PC-3 (cell line): Measurements from ENCODE around the gene DIMT1. TPM values are rescaled to one million over a fixed set of nuclear protein-coding genes. Genes with fewer than 3 reads are reported as not detected.

Source experiments
- ATAC-seq: fragments of 200-7000 bp; cut with Tn5 transposase; 2 replicates; pipeline ENCODE4 v1.9.1; 2020; ENCODE audit warnings: mild to moderate bottlenecking, moderate library complexity
- BruUV-seq: library from RNA; stranded (reverse); fragments of 400-500 nt; replicated peaks from 2 replicates; lab custom pipeline; 2021; lab: Mats Ljungman, UMichigan
- CTCF ChIA-PET: fragments of 300-600 bp; sonication (Branson Sonifier 250); formaldehyde crosslinking; loops from one replicate; lab custom pipeline; 2022; ENCODE audit warnings: antibody characterized with exemption; lab: Charles Lee
- POLR2A ChIA-PET: fragments of 300-600 bp; sonication (Branson Sonifier 250); formaldehyde crosslinking; loops from one replicate; lab custom pipeline; 2022; ENCODE audit warnings: antibody characterized with exemption; ENCODE audit not compliant: unreplicated experiment; lab: Charles Lee
- DNase-seq: peaks from one replicate; pipeline ENCODE4 v3.0.0-alpha.2; 2015
- H2AFZ ChIP-seq: fragments of 300-600 bp; sonication (generic); 2 replicates; pipeline ENCODE4 v1.6.0; 2016; ENCODE audit warnings: antibody characterized with exemption, low read length
- H3F3A ChIP-seq: fragments of 300-600 bp; sonication (generic); one replicate; pipeline ENCODE4 v1.6.0; 2017; ENCODE audit warnings: antibody characterized with exemption, low read length, control low read depth, mild to moderate bottlenecking; ENCODE audit not compliant: unreplicated experiment
- H3K27ac ChIP-seq: fragments of 300-600 bp; sonication (generic); 2 replicates; pipeline ENCODE4 v1.5.1; 2016; ENCODE audit warnings: mild to moderate bottlenecking, low read length
- H3K27me3 ChIP-seq: fragments of 300-600 bp; sonication (generic); 2 replicates; pipeline ENCODE4 v1.6.1; 2016; ENCODE audit warnings: low read length, mixed read lengths
- H3K36me3 ChIP-seq: fragments of 300-600 bp; sonication (generic); 2 replicates; pipeline ENCODE4 v1.6.1; 2016; ENCODE audit warnings: low read depth, mixed run types, low read length, mixed read lengths
- H3K4me1 ChIP-seq: fragments of 300-600 bp; sonication (generic); 2 replicates; pipeline ENCODE4 v1.5.1; 2016; ENCODE audit warnings: low read length; ENCODE audit not compliant: insufficient read depth
- H3K4me2 ChIP-seq: fragments of 300-600 bp; sonication (generic); 2 replicates; pipeline ENCODE4 v1.6.0; 2016; ENCODE audit warnings: low read length
- H3K4me3 ChIP-seq: fragments of 300-600 bp; sonication (generic); 2 replicates; pipeline ENCODE4 v1.5.1; 2016; ENCODE audit warnings: mild to moderate bottlenecking, low read length, mixed read lengths
- H3K79me2 ChIP-seq: fragments of 300-600 bp; sonication (generic); 2 replicates; pipeline ENCODE4 v1.6.1; 2017; ENCODE audit warnings: low read length, mixed read lengths
- H3K9ac ChIP-seq: fragments of 300-600 bp; sonication (generic); 2 replicates; pipeline ENCODE4 v1.6.0; 2016; ENCODE audit warnings: mild to moderate bottlenecking, low read length
- H3K9me2 ChIP-seq: fragments of 300-600 bp; sonication (generic); replicated peaks from 2 replicates; pipeline ENCODE4 v1.6.1; 2016; ENCODE audit warnings: mixed run types, low read length, mixed read lengths
- H3K9me3 ChIP-seq: fragments of 300-600 bp; sonication (generic); 2 replicates; pipeline ENCODE4 v1.6.1; 2016; ENCODE audit warnings: low read length, mixed read lengths
- H4K20me1 ChIP-seq: fragments of 300-600 bp; sonication (generic); 2 replicates; pipeline ENCODE4 v1.6.1; 2016; ENCODE audit warnings: low read length, mixed read lengths
- EZH2 ChIP-seq: fragments of 300-600 bp; sonication (generic); IDR thresholded peaks from one replicate; pipeline ENCODE4 v1.6.1; 2017; ENCODE audit warnings: antibody characterized with exemption, mild to moderate bottlenecking, low read length; ENCODE audit not compliant: unreplicated experiment
- EZH2phosphoT487 ChIP-seq: fragments of 300-600 bp; sonication (generic); IDR thresholded peaks from 2 replicates; pipeline ENCODE4 v1.6.1; 2018; ENCODE audit warnings: mild to moderate bottlenecking, antibody characterized with exemption, low read length, borderline replicate concordance
- intact Hi-C: fragments of 100-400 bp; cut with micrococcal nuclease; formaldehyde crosslinking; loops from 2 replicates; pipeline ENCODE4 v1.9.0; 2023
- total RNA-seq: library from RNA; depleted of rRNA; stranded (reverse); fragments of >200 nt; gene quantifications from 2 replicates; pipeline ENCODE4 v1.2.3, GENCODE V29; 2014
- TF ChIP-seq, protein P1 (sequence below): fragments of 300-600 bp; sonication (generic); conservative IDR thresholded peaks from 2 replicates; pipeline ENCODE4 v1.5.1; 2017; ENCODE audit warnings: antibody characterized with exemption, low read depth, mild to moderate bottlenecking, low read length

DIMT1 gene
- total RNA-seq, 1 experiment from 2014 or later, result 59.8 TPM

DNA sequence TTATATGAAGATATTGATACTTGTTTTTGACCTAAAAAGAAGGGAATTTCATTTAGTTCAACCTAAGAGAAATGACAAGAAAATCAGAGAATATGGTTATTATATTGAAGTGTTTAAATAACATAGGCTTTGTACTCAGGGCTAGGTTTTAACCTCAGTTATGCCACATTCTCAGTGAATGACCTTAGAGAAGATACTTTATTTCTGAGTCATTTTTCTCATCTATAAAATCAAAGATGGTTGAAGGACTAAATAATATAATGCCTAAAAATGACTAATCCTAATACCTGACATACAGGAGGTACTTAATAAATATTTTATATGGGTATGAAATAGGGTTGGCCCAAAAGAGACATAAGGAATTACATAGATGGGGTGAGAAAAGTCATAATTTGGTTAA lies 32.3 kb downstream of the DIMT1 start:
- H3K4me3 ChIP-seq, result no peak overlapping the region
- no peaks in the 10 kb centered on the region for H3K79me2 ChIP-seq
- 0 out of 2 replicates have a peak, but pooled peaks cover 8% of the 10 kb centered on the region for H3K36me3 ChIP-seq
- H3K9me2 ChIP-seq, result no peaks in the 10 kb centered on the region
- no TSS peak for BruUV-seq
- no peak overlapping the region for H3K27ac ChIP-seq
- POLR2A ChIA-PET, result no interaction called here
- no peaks in the 10 kb centered on the region for H3K27me3 ChIP-seq
- peak; percentile 56 for ATAC-seq
- no peaks in the 10 kb centered on the region for H4K20me1 ChIP-seq
- TF ChIP-seq EZH2, result no peak
- TF ChIP-seq EZH2phosphoT487, result no peak
- TF ChIP-seq, protein P1, sequence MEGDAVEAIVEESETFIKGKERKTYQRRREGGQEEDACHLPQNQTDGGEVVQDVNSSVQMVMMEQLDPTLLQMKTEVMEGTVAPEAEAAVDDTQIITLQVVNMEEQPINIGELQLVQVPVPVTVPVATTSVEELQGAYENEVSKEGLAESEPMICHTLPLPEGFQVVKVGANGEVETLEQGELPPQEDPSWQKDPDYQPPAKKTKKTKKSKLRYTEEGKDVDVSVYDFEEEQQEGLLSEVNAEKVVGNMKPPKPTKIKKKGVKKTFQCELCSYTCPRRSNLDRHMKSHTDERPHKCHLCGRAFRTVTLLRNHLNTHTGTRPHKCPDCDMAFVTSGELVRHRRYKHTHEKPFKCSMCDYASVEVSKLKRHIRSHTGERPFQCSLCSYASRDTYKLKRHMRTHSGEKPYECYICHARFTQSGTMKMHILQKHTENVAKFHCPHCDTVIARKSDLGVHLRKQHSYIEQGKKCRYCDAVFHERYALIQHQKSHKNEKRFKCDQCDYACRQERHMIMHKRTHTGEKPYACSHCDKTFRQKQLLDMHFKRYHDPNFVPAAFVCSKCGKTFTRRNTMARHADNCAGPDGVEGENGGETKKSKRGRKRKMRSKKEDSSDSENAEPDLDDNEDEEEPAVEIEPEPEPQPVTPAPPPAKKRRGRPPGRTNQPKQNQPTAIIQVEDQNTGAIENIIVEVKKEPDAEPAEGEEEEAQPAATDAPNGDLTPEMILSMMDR, result no peak
- H2AFZ ChIP-seq, result no peak overlapping the region
- H3F3A ChIP-seq, result no peaks in the 10 kb centered on the region
- no peak overlapping the region for H3K4me2 ChIP-seq
- intact Hi-C loops, result no loop called here
- no peak overlapping the region for H3K9ac ChIP-seq
- CTCF ChIA-PET, result no interaction called here
- peaks cover 22% of the 10 kb centered on the region for H3K4me1 ChIP-seq
- H3K9me3 ChIP-seq, result no peaks in the 10 kb centered on the region
- DNase-seq, result peak; percentile 31

DNA sequence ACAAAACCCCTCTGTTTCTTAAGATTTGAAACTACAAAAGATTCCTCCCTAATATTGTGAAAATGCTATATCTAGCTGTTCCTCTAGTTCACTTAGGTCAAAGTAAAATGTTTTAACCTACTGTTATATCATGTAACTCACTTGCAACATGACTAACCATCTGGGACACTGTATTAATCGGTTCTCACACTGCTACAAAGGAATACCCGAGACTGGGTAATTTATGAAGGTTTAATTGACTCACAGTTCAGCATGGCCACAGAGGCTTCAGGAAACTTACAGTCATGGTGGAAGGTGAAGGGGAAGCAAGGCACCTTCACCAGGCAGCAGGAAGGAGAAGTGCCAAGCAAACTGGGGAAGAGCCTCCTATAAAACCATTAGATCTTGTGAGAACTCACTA lies 34.7 kb downstream of the DIMT1 start:
- DNase-seq, result no peak
- H4K20me1 ChIP-seq, result no peaks in the 10 kb centered on the region
- H3K27ac ChIP-seq, result no peak overlapping the region
- POLR2A ChIA-PET, result no interaction called here
- peaks cover 9% of the 10 kb centered on the region; the same call in 1 of the 2 replicates for H3K36me3 ChIP-seq
- H3K79me2 ChIP-seq, result no peaks in the 10 kb centered on the region
- no peaks in the 10 kb centered on the region for H3K9me3 ChIP-seq
- CTCF ChIA-PET, result no interaction called here
- no peaks in the 10 kb centered on the region for H3K9me2 ChIP-seq
- TF ChIP-seq EZH2 (no peak), EZH2phosphoT487 (no peak)
- TF ChIP-seq, protein P1, result no peak
- peaks cover 9% of the 10 kb centered on the region for H3K4me1 ChIP-seq
- H2AFZ ChIP-seq, result no peak overlapping the region
- H3K4me2 ChIP-seq, result no peak overlapping the region
- no peaks in the 10 kb centered on the region for H3K27me3 ChIP-seq
- BruUV-seq, result no TSS peak
- H3K4me3 ChIP-seq, result no peak overlapping the region
- no peak for ATAC-seq
- no peaks in the 10 kb centered on the region for H3F3A ChIP-seq
- intact Hi-C loops, result no loop called here
- H3K9ac ChIP-seq, result no peak overlapping the region

DNA sequence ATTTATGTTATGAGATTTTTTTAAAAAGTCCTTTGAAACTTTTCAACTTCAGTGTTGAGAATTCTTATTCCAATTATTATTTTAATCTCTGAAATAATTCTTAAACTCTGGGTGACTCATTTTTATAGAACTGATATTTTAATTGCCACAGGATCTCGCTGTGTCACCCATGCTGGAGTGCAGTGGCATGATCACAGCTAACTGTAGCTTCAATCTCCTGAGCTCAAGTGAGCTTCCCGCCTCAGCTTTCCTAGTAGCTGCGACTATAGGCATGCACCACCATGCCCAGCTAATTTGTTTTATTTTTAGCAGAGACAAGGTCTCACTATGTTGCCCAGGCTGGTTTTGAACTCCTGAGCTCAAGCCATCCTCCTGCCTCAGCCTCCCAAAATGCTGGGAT lies 41.0 kb downstream of the DIMT1 start:
- Histone ChIP-seq H3K79me2 (no peaks in the 10 kb centered on the region), H3K27me3 (no peaks in the 10 kb centered on the region), H3K4me2 (no peak overlapping the region), H3K27ac (no peak overlapping the region), H3K4me3 (no peak overlapping the region), H3K9me2 (no peaks in the 10 kb centered on the region), H3K36me3 (peaks cover 22% of the 10 kb centered on the region; the same call in 1 of the 2 replicates), H3K9me3 (no peaks in the 10 kb centered on the region), H3K4me1 (no peaks in the 10 kb centered on the region), H2AFZ (no peak overlapping the region), H4K20me1 (no peaks in the 10 kb centered on the region), H3F3A (no peaks in the 10 kb centered on the region), H3K9ac (no peak overlapping the region)
- CTCF ChIA-PET, result interaction anchor here (0.6 kb wide), 1 partner anchor 102 kb away, joined by 3 read pairs; no protein-coding TSS in a partner anchor
- ATAC-seq, result no peak
- intact Hi-C loops, result no loop called here
- TF ChIP-seq EZH2 (no peak), EZH2phosphoT487 (no peak)
- TF ChIP-seq, protein P1, result no peak
- BruUV-seq, result no TSS peak
- POLR2A ChIA-PET, result no interaction called here
- DNase-seq, result no peak
